Measurements from ENCODE around the gene FCMR.

DNA sequence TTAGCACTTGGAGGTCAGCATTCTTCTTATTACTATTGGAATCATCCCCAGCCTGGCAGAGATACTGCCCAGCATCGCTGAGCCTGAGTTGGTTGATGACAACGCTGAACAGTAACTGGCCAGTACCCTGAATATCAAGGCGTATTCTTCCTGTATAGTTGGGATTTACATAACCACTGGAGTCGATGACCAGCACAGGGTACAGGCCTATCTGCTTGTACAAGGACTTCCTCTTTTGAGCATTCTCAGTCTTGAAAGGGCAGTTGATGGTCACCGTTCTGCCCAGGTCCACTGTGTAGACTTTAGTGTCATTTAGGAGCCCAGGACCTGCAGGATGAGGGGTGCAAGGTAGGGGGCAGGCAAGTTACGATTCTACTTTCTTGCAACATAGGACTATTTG is 15.7 kb upstream of the FCMR start:
- TF ChIP-seq, protein P1, sequence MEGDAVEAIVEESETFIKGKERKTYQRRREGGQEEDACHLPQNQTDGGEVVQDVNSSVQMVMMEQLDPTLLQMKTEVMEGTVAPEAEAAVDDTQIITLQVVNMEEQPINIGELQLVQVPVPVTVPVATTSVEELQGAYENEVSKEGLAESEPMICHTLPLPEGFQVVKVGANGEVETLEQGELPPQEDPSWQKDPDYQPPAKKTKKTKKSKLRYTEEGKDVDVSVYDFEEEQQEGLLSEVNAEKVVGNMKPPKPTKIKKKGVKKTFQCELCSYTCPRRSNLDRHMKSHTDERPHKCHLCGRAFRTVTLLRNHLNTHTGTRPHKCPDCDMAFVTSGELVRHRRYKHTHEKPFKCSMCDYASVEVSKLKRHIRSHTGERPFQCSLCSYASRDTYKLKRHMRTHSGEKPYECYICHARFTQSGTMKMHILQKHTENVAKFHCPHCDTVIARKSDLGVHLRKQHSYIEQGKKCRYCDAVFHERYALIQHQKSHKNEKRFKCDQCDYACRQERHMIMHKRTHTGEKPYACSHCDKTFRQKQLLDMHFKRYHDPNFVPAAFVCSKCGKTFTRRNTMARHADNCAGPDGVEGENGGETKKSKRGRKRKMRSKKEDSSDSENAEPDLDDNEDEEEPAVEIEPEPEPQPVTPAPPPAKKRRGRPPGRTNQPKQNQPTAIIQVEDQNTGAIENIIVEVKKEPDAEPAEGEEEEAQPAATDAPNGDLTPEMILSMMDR (IDR thresholded peaks at IDR 0.05): no peak
- TF ChIP-seq POLR2A (IDR thresholded peaks at IDR 0.05): no peak

Measured in thyroid gland (tissue), 4 donors.